ENCODE measurements around the gene STAT2.
"Not testable (repeated sequence)": the region's sequence is repeated elsewhere in the genome, so short reads cannot be mapped to it uniquely, and the experiment has no call there.

Gene STAT2

GRCh38 chr12:56359851-56360767 lies at the start of gene STAT2:
TSS of gene STAT2 (minus strand) at chr12:56360107. CDS start at chr12:56356571, 3,536 bp downstream.
- peak within 1 kb of the TSS; percentile 76 for H3K27ac ChIP-seq
- TF ChIP-seq ZFX (IDR thresholded peaks at IDR 0.05; ENCODE audit: borderline replicate concordance) = no peak
- no peak; the same call in 1 of the 2 replicates for TF ChIP-seq CTCF (IDR thresholded peaks at IDR 0.05)

GRCh38 chr12:56408799-56409417 lies 49.0 kb upstream of the STAT2 start:
- no peak for TF ChIP-seq CTCF (IDR thresholded peaks at IDR 0.05)
- no peak for TF ChIP-seq ZFX (IDR thresholded peaks at IDR 0.05; ENCODE audit: borderline replicate concordance)

GRCh38 chr12:56404227-56404626 lies 44.3 kb upstream of the STAT2 start:
- not testable (repeated sequence) for H3K27ac ChIP-seq

More at GRCh38 chr12:56408799-56409417, 49.0 kb upstream of the STAT2 start:
- no peak overlapping the region for H3K27ac ChIP-seq

- H3K27ac ChIP-seq = not testable (repeated sequence)
Measured at GRCh38 chr12:56401612-56402011, 41.7 kb upstream of the STAT2 start.

GRCh38 chr12:56401125-56401524 lies 41.2 kb upstream of the STAT2 start:
- H3K27ac ChIP-seq = not testable (repeated sequence)

- H3K27ac ChIP-seq = not testable (repeated sequence)
Measured at GRCh38 chr12:56399466-56399865, 39.6 kb upstream of the STAT2 start.

- no peak overlapping the region for H3K27ac ChIP-seq
- no peak for TF ChIP-seq CTCF (IDR thresholded peaks at IDR 0.05)
- TF ChIP-seq ZFX (IDR thresholded peaks at IDR 0.05; ENCODE audit: borderline replicate concordance) = no peak
Measured at GRCh38 chr12:56398324-56398723, 38.4 kb upstream of the STAT2 start.

- no peak for TF ChIP-seq CTCF (IDR thresholded peaks at IDR 0.05)
- no peak for TF ChIP-seq ZFX (IDR thresholded peaks at IDR 0.05; ENCODE audit: borderline replicate concordance)
- no peak overlapping the region for H3K27ac ChIP-seq
Measured at GRCh38 chr12:56392331-56392730, 32.4 kb upstream of the STAT2 start.

GRCh38 chr12:56391721-56392120 lies 31.8 kb upstream of the STAT2 start:
- no peak overlapping the region for H3K27ac ChIP-seq
- no peak for TF ChIP-seq CTCF (IDR thresholded peaks at IDR 0.05)
- no peak for TF ChIP-seq ZFX (IDR thresholded peaks at IDR 0.05; ENCODE audit: borderline replicate concordance)
